Uterus (tissue), 2 donors: ENCODE measurements around the gene PI4K2A.

Experiments
- CTCF ChIP-seq, 4 experiments: fragments of 200-600 bp in 2 of 4; fragments of 450-650 bp in 2 of 4; sonication (generic) in 2 of 4; IDR thresholded peaks; one replicate each; pipeline ENCODE4 v1.5.1; 2016 to 2019; ENCODE audit warnings: antibody characterized with exemption in 4 of 4, mild to moderate bottlenecking in 2 of 4, moderate library complexity in 1 of 4
- POLR2A ChIP-seq, 2 donors: fragments of 450-650 bp; IDR thresholded peaks; one replicate each; pipeline ENCODE4 v1.6.1; 2016; ENCODE audit warnings: antibody characterized with exemption in 2 of 2, mild to moderate bottlenecking in 1 of 2, moderate library complexity in 1 of 2

DNA sequence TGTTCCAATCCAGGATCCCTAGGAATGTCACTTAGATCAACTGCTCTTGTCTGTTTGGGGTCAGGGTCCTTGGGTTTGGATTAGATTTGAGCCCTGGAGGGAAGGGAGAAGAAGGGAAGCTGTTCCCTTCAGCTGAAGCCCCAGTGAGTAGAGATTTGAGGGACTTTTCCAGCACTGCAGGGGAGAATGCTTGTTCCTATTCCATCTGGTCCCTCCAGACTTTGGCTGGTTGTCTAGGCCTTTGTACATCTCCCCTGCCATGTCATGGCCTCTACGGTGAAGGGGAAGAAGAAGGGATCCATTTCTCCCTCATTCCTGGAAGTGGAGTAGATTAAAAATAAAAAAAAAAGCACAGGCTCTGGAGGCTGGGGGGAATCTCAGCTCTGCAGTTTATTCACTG, 39.9 kb upstream of the PI4K2A start:
- TF ChIP-seq CTCF (IDR thresholded peaks at IDR 0.05) (no peak), POLR2A (IDR thresholded peaks at IDR 0.05) (no peak)
